Neuron (in vitro differentiated cells): ENCODE data around the gene UBLCP1.
A peak's percentile ranks its signal among the peaks of the same experiment; 100 is the strongest.
"Not testable (repeated sequence)": the region's sequence is repeated elsewhere in the genome, so short reads cannot be mapped to it uniquely, and the experiment has no call there.

Experiments
- H2AFZ ChIP-seq: one replicate; pipeline ENCODE4 v1.6.1; 2013; ENCODE audit warnings: low read depth, mild to moderate bottlenecking, inconsistent platforms, low read length, moderate library complexity
- H3K27me3 ChIP-seq: one replicate; pipeline ENCODE4 v1.6.1; 2013; ENCODE audit warnings: low read length; ENCODE audit not compliant: insufficient read depth
- H3K36me3 ChIP-seq: one replicate; pipeline ENCODE4 v1.6.1; 2013; ENCODE audit warnings: low read length; ENCODE audit not compliant: insufficient read depth
- H3K4me1 ChIP-seq: one replicate; pipeline ENCODE4 v1.6.1; 2013; ENCODE audit warnings: low read length; ENCODE audit not compliant: insufficient read depth
- H3K4me3 ChIP-seq: 2 replicates; pipeline ENCODE4 v1.5.1; 2013; ENCODE audit warnings: mild to moderate bottlenecking, low read length, moderate library complexity
- H3K9me3 ChIP-seq: one replicate; pipeline ENCODE4 v1.6.1; 2013; ENCODE audit warnings: low read length

The UBLCP1 gene

DNA sequence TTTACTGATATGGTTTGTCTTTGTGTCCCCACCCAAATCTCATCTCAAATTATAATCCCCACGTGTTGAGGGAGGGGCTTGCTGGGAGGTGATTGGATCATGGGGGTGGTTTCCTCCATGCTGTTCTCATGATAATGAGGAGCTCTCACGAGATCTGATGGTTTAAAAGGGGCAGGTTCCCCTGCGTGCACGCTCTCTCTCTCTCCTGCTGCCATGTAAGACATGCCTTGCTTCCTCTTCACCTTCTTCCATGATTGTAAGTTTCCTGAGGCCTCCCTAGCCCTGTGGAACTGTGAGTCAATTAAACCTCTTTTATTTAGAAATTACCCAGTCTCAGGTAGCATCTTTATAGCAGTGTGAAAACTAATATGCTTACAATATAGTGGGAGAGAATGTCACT, 2.9 kb upstream of the UBLCP1 start:
- H3K4me1 ChIP-seq: peaks cover 17% of the 10 kb centered on the region
- H3K36me3 ChIP-seq, H2AFZ ChIP-seq, H3K27me3 ChIP-seq, H3K9me3 ChIP-seq, H3K4me3 ChIP-seq: not testable (repeated sequence)

DNA sequence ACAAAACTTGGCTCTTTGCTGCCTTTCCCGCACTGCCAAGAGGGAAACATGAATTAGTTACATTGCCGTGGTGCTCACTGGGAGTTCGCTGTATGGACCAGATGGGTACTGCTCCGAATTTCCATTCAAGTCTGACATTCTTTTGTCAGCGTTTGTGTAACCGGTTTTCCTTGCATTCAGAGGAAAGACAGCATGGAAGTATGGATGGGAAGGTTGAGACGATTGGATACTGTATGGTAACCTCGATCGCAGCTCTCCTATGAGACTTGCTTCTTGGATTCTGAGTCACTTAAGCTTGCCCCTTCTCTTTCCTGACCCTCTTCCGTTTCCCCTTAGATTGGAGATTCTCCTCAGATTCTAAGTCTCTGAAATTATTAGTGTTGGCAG, 625 bp upstream of the UBLCP1 start:
- Histone ChIP-seq H3K9me3 (peaks cover 4% of the 10 kb centered on the region), H2AFZ (peak overlapping the region; percentile 51), H3K4me1 (peaks cover 17% of the 10 kb centered on the region), H3K4me3 (peak overlapping the region; percentile 77), H3K27me3 (no peaks in the 10 kb centered on the region), H3K36me3 (peaks cover 2% of the 10 kb centered on the region)

DNA sequence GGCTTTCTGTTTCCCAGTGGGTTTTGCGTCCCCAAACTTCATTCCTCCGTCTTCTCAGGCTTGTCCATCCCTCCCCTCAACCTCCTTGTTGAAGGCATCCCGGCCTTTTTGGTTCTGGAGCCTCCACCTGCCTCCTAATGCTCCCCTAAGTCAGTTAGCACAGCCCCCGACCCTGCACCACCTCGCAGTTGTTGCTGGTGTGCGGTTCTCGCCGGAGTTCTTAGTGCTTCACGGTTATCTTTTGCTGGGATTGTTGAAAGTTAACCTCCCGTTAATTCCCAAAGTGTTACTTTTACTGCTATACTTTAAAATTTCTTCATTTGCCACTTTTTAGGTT, 447 bp downstream of the UBLCP1 start:
- peaks cover 4% of the 10 kb centered on the region for H3K9me3 ChIP-seq
- peak overlapping the region; percentile 77 for H3K4me3 ChIP-seq
- H2AFZ ChIP-seq: peak overlapping the region; percentile 51
- H3K36me3 ChIP-seq: peaks cover 2% of the 10 kb centered on the region
- H3K27me3 ChIP-seq: no peaks in the 10 kb centered on the region
- peaks cover 17% of the 10 kb centered on the region for H3K4me1 ChIP-seq

DNA sequence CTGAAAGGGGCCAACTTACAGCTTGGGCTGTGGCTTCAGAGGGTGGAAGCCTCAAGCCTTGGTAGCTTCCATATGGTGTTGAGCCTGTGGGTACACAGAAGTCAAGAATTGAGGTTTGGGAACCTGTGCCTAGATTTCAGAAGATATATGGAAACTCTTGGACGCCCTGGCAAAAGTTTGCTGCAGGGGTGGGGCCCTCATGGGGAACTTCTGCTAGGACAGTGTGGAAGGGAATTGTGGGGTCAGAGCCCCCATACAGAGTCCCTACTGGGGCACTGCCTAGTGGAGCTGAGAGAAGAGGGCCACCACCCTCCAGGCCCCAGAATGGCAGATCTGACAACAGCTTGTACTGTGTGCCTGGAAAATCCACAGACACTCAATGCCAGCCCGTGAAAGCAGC, 3.7 kb downstream of the UBLCP1 start:
- H2AFZ ChIP-seq, H3K27me3 ChIP-seq, H3K9me3 ChIP-seq, H3K4me3 ChIP-seq: not testable (repeated sequence)
- H3K4me1 ChIP-seq: peaks cover 17% of the 10 kb centered on the region
- H3K36me3 ChIP-seq: peaks cover 28% of the 10 kb centered on the region

DNA sequence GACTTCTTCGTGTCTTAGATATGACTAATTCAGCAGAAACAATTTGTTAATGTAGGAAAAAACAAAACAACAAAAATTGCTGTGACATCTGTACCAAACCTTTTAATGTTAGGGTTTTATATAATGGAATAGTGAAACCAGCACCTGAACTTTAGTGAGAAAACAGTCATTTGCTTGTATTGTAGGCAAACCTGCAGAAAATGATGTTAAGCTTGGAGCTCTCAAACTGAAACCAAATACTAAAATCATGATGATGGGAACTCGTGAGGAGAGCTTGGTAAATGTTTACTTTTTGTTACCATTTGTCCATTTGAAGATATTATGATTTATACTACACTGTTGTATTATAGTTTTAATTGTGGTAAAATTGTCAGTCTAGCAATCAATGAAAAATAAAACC, 6.6 kb downstream of the UBLCP1 start:
- Histone ChIP-seq H3K9me3 (peaks cover 4% of the 10 kb centered on the region), H3K27me3 (no peaks in the 10 kb centered on the region), H3K4me1 (no peaks in the 10 kb centered on the region), H3K4me3 (no peak overlapping the region), H2AFZ (no peak overlapping the region), H3K36me3 (peaks cover 48% of the 10 kb centered on the region)

DNA sequence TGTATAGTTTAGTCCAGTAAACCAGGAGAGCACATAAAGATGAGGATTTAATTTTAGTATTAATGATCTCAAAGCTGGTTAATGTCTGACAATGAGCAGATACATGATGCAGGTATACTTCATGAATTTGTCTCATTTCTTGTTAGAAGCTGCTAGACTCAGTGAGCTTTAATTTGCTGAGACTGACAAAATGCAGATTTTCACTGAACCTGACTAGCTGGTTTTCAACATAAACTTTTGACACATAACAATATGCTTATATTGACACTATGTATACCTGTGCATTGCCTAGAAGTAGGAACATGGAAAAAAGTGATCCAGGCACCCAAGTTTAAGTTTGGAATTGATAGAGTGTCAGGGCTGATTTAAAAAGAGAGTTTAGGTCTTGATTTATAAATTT, 10.8 kb downstream of the UBLCP1 start:
- H3K4me1 ChIP-seq: no peaks in the 10 kb centered on the region
- no peak overlapping the region for H3K4me3 ChIP-seq
- no peaks in the 10 kb centered on the region for H3K27me3 ChIP-seq
- H3K9me3 ChIP-seq: no peaks in the 10 kb centered on the region
- H3K36me3 ChIP-seq: peaks cover 67% of the 10 kb centered on the region
- H2AFZ ChIP-seq: no peak overlapping the region

DNA sequence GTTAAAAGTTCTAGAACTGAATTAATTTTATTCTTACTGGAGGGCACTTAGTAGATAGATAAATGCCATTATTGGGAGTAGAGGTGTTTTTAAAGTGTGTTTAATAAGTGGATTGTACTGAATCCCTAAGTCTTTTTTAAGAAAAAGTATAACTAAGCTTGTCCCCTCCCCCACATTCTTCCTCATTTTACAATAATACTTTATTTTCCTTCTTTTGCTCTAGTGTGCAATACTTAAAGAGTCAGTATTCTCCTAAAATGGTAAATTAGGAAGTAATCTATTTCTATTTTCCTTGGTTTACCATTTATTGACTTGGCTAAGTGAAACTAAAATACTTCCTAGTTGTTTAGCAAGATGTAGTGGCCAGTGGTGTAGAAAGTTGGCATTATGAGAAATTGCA, 11.6 kb downstream of the UBLCP1 start:
- H3K9me3 ChIP-seq: no peaks in the 10 kb centered on the region
- no peak overlapping the region for H2AFZ ChIP-seq
- H3K27me3 ChIP-seq: no peaks in the 10 kb centered on the region
- peaks cover 61% of the 10 kb centered on the region for H3K36me3 ChIP-seq
- no peaks in the 10 kb centered on the region for H3K4me1 ChIP-seq
- no peak overlapping the region for H3K4me3 ChIP-seq

DNA sequence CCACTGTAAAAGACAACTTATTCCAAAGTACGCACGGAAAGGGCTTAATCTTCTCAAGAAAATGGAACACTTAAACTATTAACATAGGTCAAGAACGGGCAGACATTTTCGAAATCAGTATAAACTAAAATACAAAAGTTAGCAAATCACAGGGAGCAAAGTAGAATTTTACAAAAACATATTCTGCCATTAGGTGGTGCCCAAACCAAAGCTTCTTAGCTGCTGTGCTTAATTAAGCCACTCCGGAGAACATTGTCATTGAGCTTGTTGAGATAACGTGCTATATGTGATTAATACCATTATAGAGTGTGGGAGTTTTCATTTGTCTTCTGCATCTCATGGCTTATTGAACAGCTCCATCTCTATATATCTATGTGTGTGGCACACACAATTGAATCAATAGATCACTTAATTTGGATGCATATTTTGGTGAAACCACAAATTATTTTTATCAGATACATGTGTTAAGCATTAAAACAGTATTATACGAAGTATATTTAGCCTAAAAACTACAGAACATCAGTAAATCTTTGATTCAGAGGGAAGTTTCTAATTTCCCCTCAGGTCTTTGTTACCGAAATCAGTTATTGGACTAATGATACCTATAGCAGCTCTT, 23.4 kb downstream of the UBLCP1 start:
- no peaks in the 10 kb centered on the region for H3K4me1 ChIP-seq
- no peaks in the 10 kb centered on the region for H3K9me3 ChIP-seq

DNA sequence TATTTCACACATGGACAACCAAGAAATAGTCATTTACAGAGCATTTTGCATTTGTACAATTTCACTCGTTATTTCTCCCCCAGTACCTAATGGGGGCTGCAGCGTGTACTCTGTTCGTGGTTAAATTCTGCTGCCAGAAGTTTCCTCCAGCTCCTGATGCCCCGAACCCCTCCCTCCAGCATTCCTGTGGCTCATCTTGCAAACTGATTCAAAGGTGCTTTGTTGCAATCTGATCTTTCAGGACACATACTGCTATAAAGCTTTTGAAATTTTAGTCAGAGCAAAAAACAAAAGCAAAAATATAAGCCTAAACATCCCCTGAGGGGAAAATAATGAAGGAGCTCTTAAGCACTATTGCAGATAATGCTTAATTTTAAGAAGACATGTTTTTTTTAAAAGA, 27.7 kb downstream of the UBLCP1 start:
- Histone ChIP-seq H3K9me3 (no peaks in the 10 kb centered on the region), H3K36me3 (no peaks in the 10 kb centered on the region), H3K4me3 (no peak overlapping the region)

More for the DNA sequence above, 23.4 kb downstream of the UBLCP1 start:
- H2AFZ ChIP-seq: no peak overlapping the region
- H3K4me3 ChIP-seq: no peak overlapping the region
- no peaks in the 10 kb centered on the region for H3K27me3 ChIP-seq
- peaks cover 26% of the 10 kb centered on the region for H3K36me3 ChIP-seq

DNA sequence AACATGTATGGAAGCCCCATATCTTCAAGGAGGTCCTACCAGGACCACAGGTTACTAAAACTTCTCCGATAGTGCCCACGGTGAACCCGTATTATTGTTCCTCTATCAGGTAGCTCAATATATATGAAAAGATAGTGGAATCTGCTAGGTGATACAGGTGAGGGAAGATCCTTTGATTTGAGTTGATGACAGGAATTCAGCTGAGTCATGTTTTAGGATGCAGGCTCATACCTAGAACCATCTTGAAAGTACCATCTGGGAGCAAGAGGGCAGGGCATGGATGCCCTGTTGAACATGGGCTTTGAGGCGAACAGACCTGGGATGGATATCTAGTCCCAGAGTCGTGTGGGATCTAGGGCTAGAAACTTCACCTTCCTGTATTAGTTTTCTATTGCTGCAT, 31.8 kb downstream of the UBLCP1 start:
- Histone ChIP-seq H3K36me3 (no peaks in the 10 kb centered on the region), H3K27me3 (no peaks in the 10 kb centered on the region), H3K9me3 (peaks cover 9% of the 10 kb centered on the region), H2AFZ (no peak overlapping the region), H3K4me3 (no peak overlapping the region), H3K4me1 (no peaks in the 10 kb centered on the region)

More for the DNA sequence above, 27.7 kb downstream of the UBLCP1 start:
- Histone ChIP-seq H3K4me1 (no peaks in the 10 kb centered on the region), H3K27me3 (no peaks in the 10 kb centered on the region), H2AFZ (no peak overlapping the region)

DNA sequence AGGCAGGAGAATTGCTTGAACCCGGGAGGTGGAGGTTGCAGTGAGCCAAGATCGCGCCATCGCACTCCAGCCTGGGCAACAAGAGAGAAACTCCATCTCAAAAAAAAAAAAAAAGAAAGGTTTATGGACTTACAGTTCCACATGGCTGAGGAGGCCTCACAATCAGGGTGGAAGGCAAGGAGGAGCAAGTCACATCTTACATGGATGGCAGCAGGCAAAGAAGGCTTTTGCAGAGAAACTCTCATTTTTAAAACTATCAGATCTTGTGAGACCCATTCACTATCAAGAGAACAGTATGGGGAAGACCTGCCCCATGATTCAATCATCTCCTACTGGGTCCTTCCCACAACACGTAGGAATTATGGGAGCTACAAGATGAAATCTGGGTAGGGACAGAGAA, 34.2 kb downstream of the UBLCP1 start:
- H3K9me3 ChIP-seq, H2AFZ ChIP-seq, H3K36me3 ChIP-seq, H3K4me1 ChIP-seq, H3K27me3 ChIP-seq, H3K4me3 ChIP-seq: not testable (repeated sequence)

DNA sequence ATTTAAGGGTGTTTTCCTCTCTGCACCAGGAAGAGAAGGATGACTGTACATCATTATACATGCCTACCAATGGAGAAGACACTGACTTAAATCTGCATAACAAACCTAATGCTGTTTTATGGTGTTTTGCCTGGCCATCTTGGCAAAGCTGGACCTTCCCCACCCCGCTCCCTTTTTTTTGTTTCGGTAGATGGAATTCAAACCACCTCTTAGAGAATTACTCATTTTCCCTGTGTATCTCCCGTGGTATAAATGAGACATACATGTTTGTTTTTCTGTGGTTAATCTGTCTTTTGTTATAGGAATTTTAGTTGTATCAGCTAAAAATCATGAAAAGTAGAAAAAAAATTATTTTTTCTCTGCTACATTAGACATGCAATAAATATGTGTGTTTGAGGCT, 38.4 kb downstream of the UBLCP1 start:
- Histone ChIP-seq H3K4me3 (no peak overlapping the region), H2AFZ (no peak overlapping the region), H3K9me3 (peaks cover 12% of the 10 kb centered on the region), H3K27me3 (peaks cover 7% of the 10 kb centered on the region), H3K36me3 (no peaks in the 10 kb centered on the region), H3K4me1 (no peaks in the 10 kb centered on the region)

DNA sequence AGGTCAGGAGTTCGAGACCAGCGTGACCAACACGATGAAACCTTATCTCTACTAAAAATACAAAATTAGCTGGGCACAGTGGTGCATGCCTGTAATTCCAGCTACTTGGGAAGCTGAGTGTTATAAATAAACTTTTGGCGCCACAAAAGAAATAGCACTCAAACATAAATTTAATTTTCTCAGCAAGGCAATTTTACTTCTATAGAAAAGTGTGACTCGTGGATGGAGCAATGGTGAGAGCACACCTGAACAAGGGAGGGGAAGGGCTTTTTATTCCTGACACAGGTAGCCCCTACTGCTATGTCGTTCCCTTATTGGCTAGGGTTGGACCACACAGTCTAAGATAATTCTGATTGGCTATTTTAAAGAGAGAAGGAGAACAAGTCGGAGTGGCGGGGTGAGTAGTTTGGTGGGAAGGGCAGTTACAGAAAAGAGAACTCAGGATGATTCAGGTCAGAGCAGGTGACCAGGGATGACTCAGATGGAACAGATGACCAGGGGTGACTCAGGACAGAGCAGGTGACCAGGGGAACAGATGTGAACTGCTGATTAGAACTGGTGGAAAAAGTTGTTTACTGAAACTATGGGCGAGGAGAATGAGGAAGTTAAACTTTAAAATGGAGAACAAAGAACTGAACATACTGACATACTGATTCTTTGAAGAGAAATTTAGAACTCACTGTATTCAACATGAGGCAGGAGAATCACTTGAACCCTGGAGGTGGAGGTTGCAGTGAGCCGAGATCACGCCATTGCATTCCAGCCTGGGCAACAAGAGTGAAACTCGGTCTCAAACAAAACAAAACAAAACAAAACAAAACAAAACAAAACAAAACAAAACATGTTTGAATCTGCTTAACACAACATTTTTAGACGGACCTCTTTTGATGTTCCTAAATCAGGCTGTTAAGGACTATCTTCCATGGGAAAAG, 39.1 kb downstream of the UBLCP1 start:
- peaks cover 12% of the 10 kb centered on the region for H3K9me3 ChIP-seq
- H3K4me3 ChIP-seq, H3K36me3 ChIP-seq, H2AFZ ChIP-seq, H3K4me1 ChIP-seq, H3K27me3 ChIP-seq: not testable (repeated sequence)
